Subcutaneous abdominal adipose tissue (tissue), 5 donors: ENCODE results near the gene CDK6.

Experiments used
- H3K27ac ChIP-seq: one replicate; pipeline ENCODE4 v1.7.0; 2013; ENCODE audit warnings: low read depth, mild to moderate bottlenecking, inconsistent platforms, low read length, moderate library complexity
- H3K27me3 ChIP-seq, 5 donors: one replicate each; pipeline ENCODE4 v1.7.0; 2013; ENCODE audit warnings: low read length in 5 of 5, inconsistent platforms in 1 of 5; ENCODE audit not compliant: control insufficient read depth in 5 of 5, insufficient read depth in 4 of 5
- H3K36me3 ChIP-seq, 5 donors: one replicate each; pipeline ENCODE4 v1.7.0; 2013; ENCODE audit warnings: low read length in 5 of 5; ENCODE audit not compliant: control insufficient read depth in 5 of 5, insufficient read depth in 5 of 5
- H3K4me1 ChIP-seq, 5 donors: one replicate each; pipeline ENCODE4 v1.7.0; 2013; ENCODE audit warnings: low read length in 5 of 5, mild to moderate bottlenecking in 3 of 5, moderate library complexity in 1 of 5; ENCODE audit not compliant: control insufficient read depth in 5 of 5, insufficient read depth in 5 of 5
- H3K4me3 ChIP-seq, 5 donors: one replicate each; pipeline ENCODE4 v1.7.0; 2013; ENCODE audit warnings: low read length in 5 of 5, low read depth in 1 of 5
- H3K9ac ChIP-seq, 5 donors: one replicate each; pipeline ENCODE4 v1.7.0; 2013; ENCODE audit warnings: low read length in 5 of 5, mild to moderate bottlenecking in 4 of 5, moderate library complexity in 3 of 5
- H3K9me3 ChIP-seq, 5 donors: one replicate each; pipeline ENCODE4 v1.7.0; 2013; ENCODE audit warnings: low read length in 5 of 5; ENCODE audit not compliant: control insufficient read depth in 5 of 5
- donor health status: healthy.
- donor health status: healthy.
- donor health status: healthy.
- donor health status: healthy.
- donor health status: healthy.

Gene CDK6

GRCh38 chr7:92755680-92756079 lies 80.7 kb downstream of the CDK6 start:
- no peaks in the 10 kb centered on the region for H3K9me3 ChIP-seq
- H3K36me3 ChIP-seq: peaks cover 0 to 5% (median 0%) of the 10 kb centered on the region in 5 donors
- H3K4me3 ChIP-seq: no peak overlapping the region
- peaks cover 0 to 14% (median 10%) of the 10 kb centered on the region in 5 donors for H3K4me1 ChIP-seq
- H3K9ac ChIP-seq: no peak overlapping the region
- no peaks in the 10 kb centered on the region for H3K27me3 ChIP-seq
- H3K27ac ChIP-seq: no peak overlapping the region

DNA sequence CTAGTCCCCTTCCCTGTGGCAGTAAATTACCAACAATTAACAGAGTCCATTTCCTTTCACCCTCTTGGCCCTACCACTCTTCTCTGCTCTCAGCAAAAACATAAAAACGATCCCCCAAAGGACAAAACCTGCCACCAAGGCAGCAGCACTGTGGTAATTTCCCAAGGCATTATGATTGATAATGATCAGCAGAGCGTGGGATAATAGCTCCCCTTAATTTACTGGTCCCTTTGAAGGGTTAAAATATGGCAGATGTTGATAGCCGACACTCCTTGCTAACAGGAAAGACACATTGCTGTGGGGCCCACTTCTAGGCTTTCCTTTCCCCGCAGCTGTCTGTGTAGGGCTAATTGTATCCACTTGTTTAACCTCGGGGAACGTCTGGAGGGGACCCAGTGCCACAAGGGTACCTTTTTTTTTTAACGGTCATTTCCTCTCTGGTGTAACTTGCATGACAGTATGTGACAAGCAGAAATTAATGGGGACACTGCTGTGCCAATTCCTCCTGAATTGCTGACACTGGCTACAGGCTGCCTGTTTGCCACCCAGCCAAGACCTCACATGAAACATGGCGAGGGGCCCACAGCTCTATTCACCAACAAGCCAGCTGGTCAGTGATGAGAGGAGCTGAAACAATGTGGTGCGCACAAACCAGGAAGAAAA lies 81.3 kb downstream of the CDK6 start:
- Histone ChIP-seq H3K27ac (no peak overlapping the region), H3K9me3 (no peaks in the 10 kb centered on the region), H3K27me3 (no peaks in the 10 kb centered on the region), H3K4me1 (peaks cover 0 to 16% (median 10%) of the 10 kb centered on the region in 5 donors), H3K36me3 (peaks cover 0 to 5% (median 0%) of the 10 kb centered on the region in 5 donors), H3K4me3 (no peak overlapping the region), H3K9ac (no peak overlapping the region)

DNA sequence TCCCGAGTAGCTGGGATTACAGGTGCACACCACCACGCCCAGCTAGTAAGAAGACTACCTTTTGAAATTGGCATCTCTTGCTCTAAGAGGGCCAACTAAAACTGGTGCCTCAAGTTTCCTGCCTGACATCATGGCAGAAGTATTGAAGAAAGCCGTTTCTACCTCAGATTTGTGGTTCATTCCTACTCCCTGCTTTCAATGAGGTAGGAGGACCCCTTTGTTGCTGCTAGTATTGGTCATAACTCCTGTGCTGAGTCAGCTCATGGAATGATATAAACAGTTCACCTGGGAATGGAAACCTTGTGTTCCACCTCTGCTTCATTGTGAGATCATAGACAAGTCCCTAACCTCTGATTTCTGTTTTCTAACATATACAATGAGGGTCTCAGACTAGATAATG lies 82.8 kb downstream of the CDK6 start:
- H3K9ac ChIP-seq: no peak overlapping the region
- H3K4me1 ChIP-seq: peaks cover 0 to 25% (median 17%) of the 10 kb centered on the region in 5 donors
- peaks cover 0 to 5% (median 0%) of the 10 kb centered on the region in 5 donors for H3K36me3 ChIP-seq
- H3K4me3 ChIP-seq: no peak overlapping the region
- H3K9me3 ChIP-seq: no peaks in the 10 kb centered on the region
- no peak overlapping the region for H3K27ac ChIP-seq
- no peaks in the 10 kb centered on the region for H3K27me3 ChIP-seq

GRCh38 chr7:92751902-92752901 lies 84.2 kb downstream of the CDK6 start:
- Histone ChIP-seq H3K27me3 (no peaks in the 10 kb centered on the region), H3K36me3 (peaks cover 0 to 2% (median 0%) of the 10 kb centered on the region in 5 donors), H3K4me3 (no peak overlapping the region), H3K4me1 (peaks cover 0 to 29% (median 20%) of the 10 kb centered on the region in 5 donors), H3K27ac (no peak overlapping the region), H3K9ac (no peak overlapping the region), H3K9me3 (no peaks in the 10 kb centered on the region)

- Histone ChIP-seq H3K9me3 (no peaks in the 10 kb centered on the region), H3K4me3 (no peak overlapping the region), H3K9ac (no peak overlapping the region), H3K27ac (no peak overlapping the region), H3K36me3 (no peaks in the 10 kb centered on the region), H3K27me3 (no peaks in the 10 kb centered on the region), H3K4me1 (peaks cover 0 to 30% (median 20%) of the 10 kb centered on the region in 5 donors)
Measured at GRCh38 chr7:92750946-92751345, 85.4 kb downstream of the CDK6 start.

GRCh38 chr7:92750447-92750839 lies 85.9 kb downstream of the CDK6 start:
- H3K4me3 ChIP-seq: no peak overlapping the region

DNA sequence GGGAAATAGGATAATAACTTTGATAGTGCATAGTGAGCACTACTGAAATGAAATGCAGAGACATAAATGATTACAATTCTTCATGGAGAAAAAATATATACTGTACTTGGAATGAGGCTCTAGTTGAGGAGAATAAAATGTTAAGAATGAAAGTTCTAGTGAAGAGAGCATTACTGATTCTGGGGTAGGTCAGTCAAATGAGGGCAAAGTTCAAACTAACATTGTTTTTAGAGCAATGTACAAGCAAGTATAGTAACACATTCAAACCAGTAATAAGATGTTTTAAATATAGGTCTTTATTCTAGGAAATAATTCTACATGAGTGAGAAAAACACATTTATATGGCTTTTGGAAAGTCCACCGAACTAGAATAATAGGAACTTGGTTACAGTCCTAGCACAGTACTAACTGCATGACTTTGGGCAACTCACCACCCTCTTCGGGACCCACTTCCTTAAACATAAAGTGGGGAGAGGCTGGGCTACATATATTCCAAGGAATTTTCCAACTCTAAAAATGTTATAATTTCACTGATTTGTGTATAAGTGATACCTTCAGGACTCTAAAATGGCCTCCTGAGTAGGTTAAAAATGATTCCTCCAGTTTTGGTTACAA lies 86.4 kb downstream of the CDK6 start:
- Histone ChIP-seq H3K27ac (no peak overlapping the region), H3K27me3 (no peaks in the 10 kb centered on the region)

More at GRCh38 chr7:92750447-92750839, 85.9 kb downstream of the CDK6 start:
- Histone ChIP-seq H3K27me3 (no peaks in the 10 kb centered on the region), H3K36me3 (no peaks in the 10 kb centered on the region), H3K4me1 (peaks cover 0 to 28% (median 20%) of the 10 kb centered on the region in 5 donors), H3K9ac (no peak overlapping the region), H3K27ac (no peak overlapping the region), H3K9me3 (no peaks in the 10 kb centered on the region)

GRCh38 chr7:92749327-92749755 lies 87.0 kb downstream of the CDK6 start:
- Histone ChIP-seq H3K9ac (no peak overlapping the region), H3K27me3 (no peaks in the 10 kb centered on the region), H3K4me1 (peaks cover 0 to 20% (median 12%) of the 10 kb centered on the region in 5 donors), H3K27ac (no peak overlapping the region), H3K9me3 (no peaks in the 10 kb centered on the region), H3K4me3 (no peak overlapping the region), H3K36me3 (no peaks in the 10 kb centered on the region)

More for the DNA sequence above, 86.4 kb downstream of the CDK6 start:
- H3K4me3 ChIP-seq: no peak overlapping the region
- no peaks in the 10 kb centered on the region for H3K36me3 ChIP-seq
- no peak overlapping the region for H3K9ac ChIP-seq
- H3K4me1 ChIP-seq: peaks cover 0 to 22% (median 15%) of the 10 kb centered on the region in 5 donors
- no peaks in the 10 kb centered on the region for H3K9me3 ChIP-seq

DNA sequence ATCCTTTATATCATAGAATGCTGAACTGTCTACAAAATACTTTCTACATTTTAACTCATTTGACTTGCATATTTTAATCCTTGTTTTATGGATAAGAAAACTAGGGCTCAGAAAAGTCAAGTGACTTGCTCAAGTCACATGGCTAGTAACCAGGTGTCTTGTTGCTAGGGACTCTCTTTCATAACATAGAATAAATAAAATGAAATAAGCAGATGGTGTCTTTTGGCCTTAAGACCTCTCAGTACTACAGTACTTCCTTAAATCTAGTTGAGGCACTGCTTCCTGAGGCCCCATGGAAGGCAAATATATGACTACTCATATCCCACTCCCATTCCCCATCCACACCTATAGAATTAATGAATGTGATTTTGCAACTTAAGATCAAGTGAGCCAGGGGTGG lies 87.9 kb downstream of the CDK6 start:
- Histone ChIP-seq H3K9ac (no peak overlapping the region), H3K27me3 (no peaks in the 10 kb centered on the region), H3K36me3 (no peaks in the 10 kb centered on the region), H3K4me1 (peaks cover 0 to 20% (median 12%) of the 10 kb centered on the region in 5 donors), H3K9me3 (no peaks in the 10 kb centered on the region), H3K27ac (no peak overlapping the region), H3K4me3 (no peak overlapping the region)
